NCI-H1436 (cell line): Measurements from ENCODE around the gene PELI1.

Source experiments
- DNase-seq: peaks from one replicate; lab custom pipeline; 2025; lab: John Stamatoyannopoulos, UW

Gene PELI1

GRCh38 chr2:64144057-64145013, at the start of gene PELI1:
Gene PELI1, minus strand, starts transcription at chr2:64144420. Its CDS starts 36,110 bp downstream, at chr2:64108310.
- DNase-seq: peak; percentile 97

GRCh38 chr2:64193491-64193890, 49.3 kb upstream of the PELI1 start:
- no peak for DNase-seq

GRCh38 chr2:64192664-64193105, 48.5 kb upstream of the PELI1 start:
- no peak for DNase-seq

- DNase-seq: no peak
These were observed 47.9 kb upstream of the PELI1 start for GRCh38 chr2:64192125-64192479.

- no peak for DNase-seq
These were observed 45.4 kb upstream of the PELI1 start for GRCh38 chr2:64189586-64189985.

- DNase-seq: no peak
These were observed 44.9 kb upstream of the PELI1 start for GRCh38 chr2:64189167-64189566.

- DNase-seq: no peak
These were observed 42.7 kb upstream of the PELI1 start for GRCh38 chr2:64186699-64187605.

- no peak for DNase-seq
These were observed 35.5 kb upstream of the PELI1 start for GRCh38 chr2:64179582-64180321.

GRCh38 chr2:64177315-64177714, 33.1 kb upstream of the PELI1 start:
- no peak for DNase-seq

- no peak for DNase-seq
These were observed 31.4 kb upstream of the PELI1 start for GRCh38 chr2:64175419-64176197.

GRCh38 chr2:64173156-64174135, 29.2 kb upstream of the PELI1 start:
- no peak for DNase-seq

- no peak for DNase-seq
These were observed 24.5 kb upstream of the PELI1 start for GRCh38 chr2:64168756-64169155.

GRCh38 chr2:64168201-64168600, 24.0 kb upstream of the PELI1 start:
- DNase-seq: no peak

- no peak for DNase-seq
These were observed 22.6 kb upstream of the PELI1 start for GRCh38 chr2:64166637-64167420.

- no peak for DNase-seq
These were observed 22.0 kb upstream of the PELI1 start for GRCh38 chr2:64166212-64166611.

- DNase-seq: no peak
These were observed 21.5 kb upstream of the PELI1 start for GRCh38 chr2:64165706-64166105.

- no peak for DNase-seq
These were observed 20.4 kb upstream of the PELI1 start for GRCh38 chr2:64164629-64165028.

GRCh38 chr2:64162516-64162915, 18.3 kb upstream of the PELI1 start:
- DNase-seq: no peak

- DNase-seq: no peak
These were observed 13.6 kb upstream of the PELI1 start for GRCh38 chr2:64157792-64158191.
